ENCODE measurements around the gene CAP2. TPM values are rescaled to one million over a fixed set of nuclear protein-coding genes. Genes with fewer than 3 reads are reported as not detected.

CAP2 gene
- total RNA-seq, 1 experiment from 2014 or later = 37.0 TPM

- no peak overlapping the region for H3K4me3 ChIP-seq (ENCODE audit: low read depth in 2 of 2, low read length in 2 of 2)
- H3K36me3 ChIP-seq (ENCODE audit: control insufficient read depth, insufficient read depth, low read length) = no peaks in the 10 kb centered on the region
- POLR2A ChIA-PET = no interaction called here
- no peaks in the 10 kb centered on the region for H3K27me3 ChIP-seq (ENCODE audit: control insufficient read depth, insufficient read depth, low read length)
- in situ Hi-C loops (cut with HindIII; ENCODE audit: low pct_unique_long_range_greater_than_20kb, low sequenced_read_pairs) (no loop called here), intact Hi-C loops (cut with micrococcal nuclease; ENCODE audit: unreplicated experiment) (no loop called here)
- H3K9me3 ChIP-seq (ENCODE audit: control insufficient read depth, insufficient read depth, low read depth, low read length) = no peaks in the 10 kb centered on the region
- CTCF ChIA-PET = no interaction called here
- ATAC-seq = no peak
- H3K27ac ChIP-seq (ENCODE audit: low read length) = no peak overlapping the region
- no peak for TF ChIP-seq TCF7L2 (IDR thresholded peaks at IDR 0.05; ENCODE audit: low read depth, low read length)
- TF ChIP-seq, protein P1, sequence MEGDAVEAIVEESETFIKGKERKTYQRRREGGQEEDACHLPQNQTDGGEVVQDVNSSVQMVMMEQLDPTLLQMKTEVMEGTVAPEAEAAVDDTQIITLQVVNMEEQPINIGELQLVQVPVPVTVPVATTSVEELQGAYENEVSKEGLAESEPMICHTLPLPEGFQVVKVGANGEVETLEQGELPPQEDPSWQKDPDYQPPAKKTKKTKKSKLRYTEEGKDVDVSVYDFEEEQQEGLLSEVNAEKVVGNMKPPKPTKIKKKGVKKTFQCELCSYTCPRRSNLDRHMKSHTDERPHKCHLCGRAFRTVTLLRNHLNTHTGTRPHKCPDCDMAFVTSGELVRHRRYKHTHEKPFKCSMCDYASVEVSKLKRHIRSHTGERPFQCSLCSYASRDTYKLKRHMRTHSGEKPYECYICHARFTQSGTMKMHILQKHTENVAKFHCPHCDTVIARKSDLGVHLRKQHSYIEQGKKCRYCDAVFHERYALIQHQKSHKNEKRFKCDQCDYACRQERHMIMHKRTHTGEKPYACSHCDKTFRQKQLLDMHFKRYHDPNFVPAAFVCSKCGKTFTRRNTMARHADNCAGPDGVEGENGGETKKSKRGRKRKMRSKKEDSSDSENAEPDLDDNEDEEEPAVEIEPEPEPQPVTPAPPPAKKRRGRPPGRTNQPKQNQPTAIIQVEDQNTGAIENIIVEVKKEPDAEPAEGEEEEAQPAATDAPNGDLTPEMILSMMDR (IDR thresholded peaks at IDR 0.05) = no peak
- TF ChIP-seq, protein P2, sequence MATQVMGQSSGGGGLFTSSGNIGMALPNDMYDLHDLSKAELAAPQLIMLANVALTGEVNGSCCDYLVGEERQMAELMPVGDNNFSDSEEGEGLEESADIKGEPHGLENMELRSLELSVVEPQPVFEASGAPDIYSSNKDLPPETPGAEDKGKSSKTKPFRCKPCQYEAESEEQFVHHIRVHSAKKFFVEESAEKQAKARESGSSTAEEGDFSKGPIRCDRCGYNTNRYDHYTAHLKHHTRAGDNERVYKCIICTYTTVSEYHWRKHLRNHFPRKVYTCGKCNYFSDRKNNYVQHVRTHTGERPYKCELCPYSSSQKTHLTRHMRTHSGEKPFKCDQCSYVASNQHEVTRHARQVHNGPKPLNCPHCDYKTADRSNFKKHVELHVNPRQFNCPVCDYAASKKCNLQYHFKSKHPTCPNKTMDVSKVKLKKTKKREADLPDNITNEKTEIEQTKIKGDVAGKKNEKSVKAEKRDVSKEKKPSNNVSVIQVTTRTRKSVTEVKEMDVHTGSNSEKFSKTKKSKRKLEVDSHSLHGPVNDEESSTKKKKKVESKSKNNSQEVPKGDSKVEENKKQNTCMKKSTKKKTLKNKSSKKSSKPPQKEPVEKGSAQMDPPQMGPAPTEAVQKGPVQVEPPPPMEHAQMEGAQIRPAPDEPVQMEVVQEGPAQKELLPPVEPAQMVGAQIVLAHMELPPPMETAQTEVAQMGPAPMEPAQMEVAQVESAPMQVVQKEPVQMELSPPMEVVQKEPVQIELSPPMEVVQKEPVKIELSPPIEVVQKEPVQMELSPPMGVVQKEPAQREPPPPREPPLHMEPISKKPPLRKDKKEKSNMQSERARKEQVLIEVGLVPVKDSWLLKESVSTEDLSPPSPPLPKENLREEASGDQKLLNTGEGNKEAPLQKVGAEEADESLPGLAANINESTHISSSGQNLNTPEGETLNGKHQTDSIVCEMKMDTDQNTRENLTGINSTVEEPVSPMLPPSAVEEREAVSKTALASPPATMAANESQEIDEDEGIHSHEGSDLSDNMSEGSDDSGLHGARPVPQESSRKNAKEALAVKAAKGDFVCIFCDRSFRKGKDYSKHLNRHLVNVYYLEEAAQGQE (IDR thresholded peaks at IDR 0.05; ENCODE audit: insufficient read depth in 1 of 2, low read depth in 2 of 2, low read length in 1 of 2) = no peak
- no peak for TF ChIP-seq POLR2AphosphoS5 (IDR thresholded peaks at IDR 0.05; ENCODE audit: low read depth, low read length)
- no peak for DNase-seq (ENCODE audit: low read depth, low spot score)
- peaks cover 13% of the 10 kb centered on the region; the same call in 1 of the 2 replicates for H3K4me1 ChIP-seq (ENCODE audit: control insufficient read depth, insufficient read depth, low read length)
- BruUV-seq (replicated peaks) = no TSS peak
Observed at GRCh38 chr6:17474289-17474688, 80.9 kb downstream of the CAP2 start.

DNA sequence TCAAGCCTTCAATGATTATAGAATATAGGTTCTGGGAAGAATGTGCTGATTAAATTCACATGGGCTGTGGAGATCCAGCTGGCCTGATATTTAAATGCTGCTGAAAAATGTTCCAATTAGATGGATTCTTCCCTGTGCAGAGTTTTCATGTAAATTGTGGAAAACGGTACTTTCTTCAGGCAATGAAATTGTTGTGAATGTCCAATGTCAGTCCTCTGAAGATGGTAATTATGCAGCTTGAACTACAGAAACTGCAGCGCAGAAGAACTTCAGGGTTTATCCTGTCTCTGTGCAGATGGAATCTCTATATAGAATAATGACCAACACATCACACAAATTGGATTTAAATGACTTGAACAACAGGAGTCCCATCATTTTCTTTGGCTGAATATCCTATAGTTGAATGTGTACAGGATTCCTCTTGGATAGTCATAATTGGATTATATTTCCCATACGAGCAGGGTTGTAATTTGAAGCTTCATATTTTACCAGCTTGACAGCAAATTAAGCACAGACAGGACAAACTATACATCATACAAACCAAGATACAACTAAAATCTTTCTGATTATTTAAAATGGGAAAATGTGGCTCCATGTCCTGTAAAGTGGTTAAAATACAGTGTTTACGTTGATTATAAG lies 82.3 kb downstream of the CAP2 start:
- Histone ChIP-seq H3K36me3 (ENCODE audit: control insufficient read depth, insufficient read depth, low read length) (no peaks in the 10 kb centered on the region), H3K27me3 (ENCODE audit: control insufficient read depth, insufficient read depth, low read length) (no peaks in the 10 kb centered on the region), H3K4me3 (ENCODE audit: low read depth in 2 of 2, low read length in 2 of 2) (no peak overlapping the region), H3K27ac (ENCODE audit: low read length) (no peak overlapping the region), H3K4me1 (ENCODE audit: control insufficient read depth, insufficient read depth, low read length) (peaks cover 13% of the 10 kb centered on the region; the same call in 1 of the 2 replicates), H3K9me3 (ENCODE audit: control insufficient read depth, insufficient read depth, low read depth, low read length) (no peaks in the 10 kb centered on the region)
- ChIA-PET POLR2A (interaction anchor here (0.6 kb wide), 1 partner anchor 195 kb away, joined by 6 read pairs; the partner anchor contains the start of gene RBM24), CTCF (no interaction called here)
- intact Hi-C loops (cut with micrococcal nuclease; ENCODE audit: unreplicated experiment) (no loop called here), in situ Hi-C loops (cut with HindIII; ENCODE audit: low pct_unique_long_range_greater_than_20kb, low sequenced_read_pairs) (no loop called here)
- TF ChIP-seq TCF7L2 (IDR thresholded peaks at IDR 0.05; ENCODE audit: low read depth, low read length) = no peak
- TF ChIP-seq, protein P1 (IDR thresholded peaks at IDR 0.05) = no peak
- TF ChIP-seq, protein P2 (IDR thresholded peaks at IDR 0.05; ENCODE audit: insufficient read depth in 1 of 2, low read depth in 2 of 2, low read length in 1 of 2) = no peak
- DNase-seq (ENCODE audit: low read depth, low spot score) (no peak), ATAC-seq (no peak)
- BruUV-seq (replicated peaks) = no TSS peak
